Activated T-helper 9 cell treated with anti-CD3 and anti-CD28 coated beads, Interleukin-2, amount 50 U/mL, for 16 hours (primary cell): Measurements from ENCODE around the gene LCN2.
"Not testable (repeated sequence)": the region's sequence is repeated elsewhere in the genome, so short reads cannot be mapped to it uniquely, and the experiment has no call there.

Experiments used
- DNase-seq: peaks from one replicate; pipeline ENCODE4 v3.0.0-alpha.2; 2020; ENCODE audit warnings: low read depth

LCN2 gene

DNA sequence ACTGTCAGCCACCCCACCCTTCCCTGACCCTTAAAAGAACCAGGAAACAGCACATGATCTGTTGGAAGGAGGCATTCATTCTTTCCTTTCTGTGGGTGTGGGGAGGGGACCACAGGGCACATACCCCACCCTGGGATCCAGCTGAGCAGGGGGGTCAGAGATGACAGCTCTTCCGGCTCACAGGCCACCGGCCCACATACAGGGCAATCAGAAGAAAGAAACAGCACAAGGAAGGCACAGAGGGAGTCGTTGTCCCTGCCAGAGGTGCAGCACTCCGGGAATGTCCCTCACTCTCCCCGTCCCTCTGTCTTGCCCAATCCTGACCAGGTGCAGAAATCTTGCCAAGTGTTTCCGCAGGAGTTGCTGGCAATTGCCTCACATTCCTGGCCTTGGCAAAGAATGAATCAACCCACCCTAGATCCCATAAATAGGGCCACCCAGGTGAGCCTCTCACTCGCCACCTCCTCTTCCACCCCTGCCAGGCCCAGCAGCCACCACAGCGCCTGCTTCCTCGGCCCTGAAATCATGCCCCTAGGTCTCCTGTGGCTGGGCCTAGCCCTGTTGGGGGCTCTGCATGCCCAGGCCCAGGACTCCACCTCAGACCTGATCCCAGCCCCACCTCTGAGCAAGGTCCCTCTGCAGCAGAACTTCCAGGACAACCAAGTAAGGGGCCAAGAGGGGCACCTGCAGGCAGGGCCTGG lies at the start of gene LCN2:
Gene LCN2 (plus strand): TSS at position 453 of the 701 bp plus-strand sequence. CDS start 73 bp downstream, at position 526.
- DNase-seq = no peak

DNA sequence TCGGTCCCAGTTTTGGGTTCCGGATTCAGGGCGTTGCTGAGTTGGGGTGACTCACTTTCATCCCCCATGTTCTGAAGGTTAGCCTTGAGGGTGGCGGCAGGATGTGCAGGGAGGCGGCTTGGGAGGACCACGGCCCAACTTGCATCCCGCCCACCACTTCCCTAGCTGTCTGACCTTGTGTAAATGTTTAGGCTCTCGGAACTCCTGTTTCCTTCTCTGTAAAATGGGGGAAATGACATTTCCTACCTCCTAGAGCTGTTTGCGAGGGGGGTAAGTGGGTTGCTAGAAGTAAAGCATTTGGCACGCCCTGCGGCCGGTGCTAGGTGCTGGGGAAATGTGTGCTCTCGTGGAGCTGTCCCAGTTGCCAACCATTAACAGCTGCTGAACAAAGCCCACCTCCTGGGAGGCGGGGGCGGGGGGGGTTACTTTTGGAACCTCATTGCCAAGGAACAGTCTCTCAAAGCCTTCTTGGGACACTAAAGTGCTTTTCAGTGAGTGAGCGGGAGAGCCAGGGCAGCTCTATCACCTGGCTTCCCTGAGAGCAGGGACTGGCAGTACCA lies 49.2 kb upstream of the LCN2 start:
- DNase-seq = no peak

DNA sequence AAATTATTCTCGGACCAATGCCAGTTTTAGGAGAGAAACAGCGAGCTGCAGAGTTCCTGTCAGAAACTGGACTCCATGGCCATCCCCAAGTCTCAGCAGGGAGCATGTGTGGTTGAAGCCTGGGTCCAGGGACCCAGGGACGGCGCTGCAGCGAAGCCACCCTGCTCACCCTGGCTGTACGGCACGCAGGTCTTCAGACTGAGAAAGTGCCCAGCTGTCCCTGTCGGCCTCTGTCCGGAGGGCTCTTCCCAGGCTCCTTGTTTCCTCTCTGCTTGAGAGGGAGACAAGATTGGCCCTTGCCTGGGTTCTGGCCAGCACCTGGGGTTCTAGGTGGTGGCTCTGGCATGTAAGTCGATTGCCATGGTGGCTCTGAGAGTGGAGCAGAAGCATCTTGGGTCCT lies 48.7 kb upstream of the LCN2 start:
- DNase-seq = no peak

DNA sequence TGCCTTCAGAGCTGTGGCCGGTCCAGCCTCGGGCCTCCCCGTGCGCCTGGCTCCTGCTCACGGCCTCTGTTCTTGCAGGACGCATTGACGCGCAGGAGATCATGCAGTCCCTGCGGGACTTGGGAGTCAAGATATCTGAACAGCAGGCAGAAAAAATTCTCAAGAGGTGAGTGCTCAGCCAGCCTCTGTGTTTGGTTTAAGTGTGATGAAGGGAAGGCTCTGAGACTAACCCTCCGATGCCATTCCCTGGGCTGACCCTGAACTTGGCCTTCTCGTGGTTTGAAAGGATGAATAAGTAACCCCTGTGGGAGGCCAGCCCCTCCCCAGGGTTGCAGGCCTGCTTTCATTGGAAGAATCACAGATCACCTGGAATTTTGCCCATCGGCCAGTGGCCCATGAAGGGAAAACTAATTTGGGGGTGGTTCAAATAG lies 48.0 kb upstream of the LCN2 start:
- no peak for DNase-seq

DNA sequence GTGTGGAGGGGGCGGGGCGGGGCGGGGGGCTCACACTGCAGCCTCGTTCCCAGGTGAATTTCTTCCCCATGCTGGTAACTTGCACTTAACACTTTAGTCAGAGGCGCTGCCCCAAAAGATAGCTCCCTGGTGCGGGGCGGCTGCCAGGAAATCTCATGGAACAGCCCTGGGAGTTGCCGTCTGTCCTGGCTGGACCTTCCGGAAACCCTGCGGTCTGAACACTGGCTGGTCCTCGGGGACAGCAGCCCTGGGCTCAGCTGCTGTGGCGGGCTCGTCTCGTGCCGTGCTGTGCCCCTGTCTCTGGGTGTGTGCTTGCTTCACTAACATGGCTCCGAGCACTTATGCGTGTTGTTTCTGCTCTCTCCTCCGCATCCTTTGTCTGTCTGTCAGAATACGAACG lies 47.6 kb upstream of the LCN2 start:
- no peak for DNase-seq

DNA sequence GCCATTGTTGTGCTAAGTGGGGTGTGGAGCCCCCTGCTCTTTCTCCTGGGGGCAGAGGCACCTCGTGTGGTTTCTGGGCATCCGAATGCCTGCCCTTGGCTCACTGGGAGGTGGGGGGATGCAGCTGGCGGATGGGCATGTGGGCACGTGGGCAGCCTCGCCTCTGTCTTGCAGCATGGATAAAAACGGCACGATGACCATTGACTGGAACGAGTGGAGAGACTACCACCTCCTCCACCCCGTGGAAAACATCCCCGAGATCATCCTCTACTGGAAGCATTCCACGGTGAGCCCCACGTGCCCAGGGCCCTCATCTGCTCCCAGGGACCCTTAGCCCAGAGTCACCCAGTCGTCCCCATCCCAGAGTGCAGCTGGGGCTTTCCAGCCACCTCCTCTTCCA lies 47.1 kb upstream of the LCN2 start:
- DNase-seq = no peak

DNA sequence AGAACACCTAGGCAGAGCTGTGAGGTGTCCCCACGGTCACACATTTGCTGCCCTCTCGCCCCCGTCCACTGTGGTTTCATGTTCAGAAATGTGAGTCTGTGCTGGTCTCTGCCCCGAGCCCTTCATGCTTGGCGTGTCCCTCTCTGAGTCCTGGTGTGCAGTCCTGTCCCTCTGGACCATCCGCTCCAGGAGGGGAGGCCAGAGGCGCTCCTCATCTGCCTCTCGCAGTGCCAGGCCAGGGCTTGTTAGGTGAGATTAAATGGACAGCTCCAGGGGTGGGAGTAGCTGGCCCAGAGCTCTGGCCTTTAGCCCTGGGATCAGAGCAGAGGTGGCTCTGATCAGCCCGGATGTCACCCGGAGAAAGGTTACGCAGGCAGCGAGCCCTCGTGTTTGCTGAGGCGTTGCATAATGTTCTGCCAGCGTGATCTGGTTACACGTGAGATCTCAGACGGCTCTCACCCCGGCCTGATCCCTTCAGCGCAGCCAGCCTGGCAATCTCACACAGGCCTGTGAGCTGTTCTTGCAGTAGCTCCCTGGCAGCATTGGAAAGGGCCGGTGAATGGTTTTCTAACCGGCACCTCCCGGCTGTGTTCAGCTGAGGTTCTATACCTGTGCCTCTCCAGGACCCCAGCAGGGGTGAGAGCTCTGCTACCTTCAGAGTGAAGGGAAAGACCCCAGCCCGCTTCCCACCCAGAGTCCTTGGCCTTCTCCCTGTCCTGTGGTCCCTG lies 46.2 kb upstream of the LCN2 start:
- no peak for DNase-seq

DNA sequence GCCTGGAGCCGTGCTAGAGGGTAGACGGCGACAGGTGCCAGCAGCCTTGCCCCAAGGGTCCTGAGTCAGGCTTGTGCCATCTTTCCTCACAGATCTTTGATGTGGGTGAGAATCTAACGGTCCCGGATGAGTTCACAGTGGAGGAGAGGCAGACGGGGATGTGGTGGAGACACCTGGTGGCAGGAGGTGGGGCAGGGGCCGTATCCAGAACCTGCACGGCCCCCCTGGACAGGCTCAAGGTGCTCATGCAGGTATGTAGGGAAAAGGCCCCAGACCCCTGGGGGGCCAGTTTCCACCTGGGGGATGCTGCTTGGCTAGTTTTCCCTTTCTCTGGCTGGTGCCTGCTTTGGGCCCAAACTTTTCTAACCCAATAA lies 45.7 kb upstream of the LCN2 start:
- DNase-seq = no peak

DNA sequence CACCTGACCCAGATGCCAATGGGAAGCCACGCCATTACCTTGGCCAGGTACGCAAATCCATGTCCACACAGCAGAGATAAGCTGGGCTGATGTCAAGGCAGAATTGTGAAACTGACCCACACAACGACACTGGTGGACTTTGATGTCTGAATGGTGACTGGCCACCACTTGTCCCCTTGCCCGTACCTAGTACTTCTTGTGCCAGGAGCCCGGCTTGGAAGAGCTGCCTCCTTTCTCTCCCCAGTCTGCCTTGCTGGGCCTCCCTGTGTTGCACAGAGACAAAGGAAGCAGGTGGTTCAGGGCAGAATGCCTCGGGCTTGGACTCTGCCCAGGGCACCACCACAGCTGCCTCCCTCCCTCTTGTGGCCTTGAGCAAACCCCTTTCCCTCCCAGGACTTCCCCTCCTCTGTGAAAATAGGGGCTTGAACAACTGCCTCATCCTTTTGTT lies 45.1 kb upstream of the LCN2 start:
- DNase-seq = no peak

DNA sequence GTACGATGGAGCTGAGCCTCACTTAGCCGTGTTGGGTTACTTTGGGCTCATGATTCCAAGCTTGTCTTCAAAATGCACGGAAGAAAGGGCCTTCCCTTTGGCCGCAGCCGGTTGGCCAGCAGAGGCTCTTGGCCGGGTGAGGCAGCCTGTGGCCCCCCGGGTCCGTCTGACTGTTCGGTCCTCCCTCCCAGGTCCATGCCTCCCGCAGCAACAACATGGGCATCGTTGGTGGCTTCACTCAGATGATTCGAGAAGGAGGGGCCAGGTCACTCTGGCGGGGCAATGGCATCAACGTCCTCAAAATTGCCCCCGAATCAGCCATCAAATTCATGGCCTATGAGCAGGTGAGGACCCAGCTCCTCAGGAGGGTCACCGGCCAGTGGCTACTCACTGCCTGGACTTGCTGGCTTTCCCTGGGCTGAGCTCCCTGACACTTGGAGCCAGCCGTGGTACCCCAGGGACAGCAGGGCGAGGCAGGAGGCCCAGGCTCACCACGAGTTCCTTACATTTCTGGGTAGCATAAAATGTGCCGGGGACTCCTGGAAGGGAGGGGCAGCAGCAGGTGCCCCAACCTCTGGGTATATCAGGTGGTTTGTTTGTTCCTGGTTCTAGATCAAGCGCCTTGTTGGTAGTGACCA lies 43.6 kb upstream of the LCN2 start:
- DNase-seq = no peak

DNA sequence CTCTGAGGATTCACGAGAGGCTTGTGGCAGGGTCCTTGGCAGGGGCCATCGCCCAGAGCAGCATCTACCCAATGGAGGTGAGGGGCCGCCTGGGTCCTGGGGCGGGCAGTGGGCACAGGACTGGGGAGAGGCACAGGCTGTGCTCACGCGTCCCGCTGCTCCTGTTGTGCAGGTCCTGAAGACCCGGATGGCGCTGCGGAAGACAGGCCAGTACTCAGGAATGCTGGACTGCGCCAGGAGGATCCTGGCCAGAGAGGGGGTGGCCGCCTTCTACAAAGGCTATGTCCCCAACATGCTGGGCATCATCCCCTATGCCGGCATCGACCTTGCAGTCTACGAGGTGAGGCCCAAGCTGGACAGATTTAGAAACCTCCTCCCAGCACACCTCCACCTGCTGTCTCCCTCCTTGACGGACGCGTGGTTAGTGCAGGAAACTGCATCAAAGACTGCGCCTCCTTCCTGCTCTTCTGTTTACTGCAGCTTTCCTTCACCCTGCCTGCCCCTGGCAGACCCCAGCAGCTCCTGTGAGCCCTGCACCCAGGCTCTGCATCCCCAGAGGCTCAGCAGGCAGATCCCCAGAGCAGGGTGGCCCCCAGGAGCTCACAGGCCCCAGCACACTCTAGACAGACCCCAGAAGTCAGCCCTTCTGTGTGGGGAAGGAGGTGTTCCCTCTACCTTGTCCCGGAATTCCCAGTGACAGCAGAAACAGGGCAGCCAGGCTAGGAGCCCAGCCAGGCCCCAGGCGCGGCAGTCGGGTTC lies 42.9 kb upstream of the LCN2 start:
- no peak for DNase-seq

DNA sequence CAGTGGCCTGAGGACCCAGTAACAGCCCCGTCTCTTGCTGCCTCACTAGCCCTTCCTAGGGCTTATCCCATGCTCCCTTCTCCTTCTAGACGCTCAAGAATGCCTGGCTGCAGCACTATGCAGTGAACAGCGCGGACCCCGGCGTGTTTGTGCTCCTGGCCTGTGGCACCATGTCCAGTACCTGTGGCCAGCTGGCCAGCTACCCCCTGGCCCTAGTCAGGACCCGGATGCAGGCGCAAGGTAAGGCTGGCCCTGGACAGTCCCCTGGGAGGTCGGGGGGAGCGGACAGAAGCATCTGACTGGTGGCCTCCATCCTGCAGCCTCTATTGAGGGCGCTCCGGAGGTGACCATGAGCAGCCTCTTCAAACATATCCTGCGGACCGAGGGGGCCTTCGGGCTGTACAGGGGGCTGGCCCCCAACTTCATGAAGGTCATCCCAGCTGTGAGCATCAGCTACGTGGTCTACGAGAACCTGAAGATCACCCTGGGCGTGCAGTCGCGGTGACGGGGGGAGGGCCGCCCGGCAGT lies 42.2 kb upstream of the LCN2 start:
- no peak for DNase-seq

DNA sequence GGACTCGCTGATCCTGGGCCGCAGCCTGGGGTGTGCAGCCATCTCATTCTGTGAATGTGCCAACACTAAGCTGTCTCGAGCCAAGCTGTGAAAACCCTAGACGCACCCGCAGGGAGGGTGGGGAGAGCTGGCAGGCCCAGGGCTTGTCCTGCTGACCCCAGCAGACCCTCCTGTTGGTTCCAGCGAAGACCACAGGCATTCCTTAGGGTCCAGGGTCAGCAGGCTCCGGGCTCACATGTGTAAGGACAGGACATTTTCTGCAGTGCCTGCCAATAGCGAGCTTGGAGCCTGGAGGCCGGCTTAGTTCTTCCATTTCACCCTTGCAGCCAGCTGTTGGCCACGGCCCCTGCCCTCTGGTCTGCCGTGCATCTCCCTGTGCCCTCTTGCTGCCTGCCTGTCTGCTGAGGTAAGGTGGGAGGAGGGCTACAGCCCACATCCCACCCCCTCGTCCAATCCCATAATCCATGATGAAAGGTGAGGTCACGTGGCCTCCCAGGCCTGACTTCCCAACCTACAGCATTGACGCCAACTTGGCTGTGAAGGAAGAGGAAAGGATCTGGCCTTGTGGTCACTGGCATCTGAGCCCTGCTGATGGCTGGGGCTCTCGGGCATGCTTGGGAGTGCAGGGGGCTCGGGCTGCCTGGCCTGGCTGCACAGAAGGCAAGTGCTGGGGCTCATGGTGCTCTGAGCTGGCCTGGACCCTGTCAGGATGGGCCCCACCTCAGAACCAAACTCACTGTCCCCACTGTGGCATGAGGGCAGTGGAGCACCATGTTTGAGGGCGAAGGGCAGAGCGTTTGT lies 41.6 kb upstream of the LCN2 start:
- DNase-seq = no peak

DNA sequence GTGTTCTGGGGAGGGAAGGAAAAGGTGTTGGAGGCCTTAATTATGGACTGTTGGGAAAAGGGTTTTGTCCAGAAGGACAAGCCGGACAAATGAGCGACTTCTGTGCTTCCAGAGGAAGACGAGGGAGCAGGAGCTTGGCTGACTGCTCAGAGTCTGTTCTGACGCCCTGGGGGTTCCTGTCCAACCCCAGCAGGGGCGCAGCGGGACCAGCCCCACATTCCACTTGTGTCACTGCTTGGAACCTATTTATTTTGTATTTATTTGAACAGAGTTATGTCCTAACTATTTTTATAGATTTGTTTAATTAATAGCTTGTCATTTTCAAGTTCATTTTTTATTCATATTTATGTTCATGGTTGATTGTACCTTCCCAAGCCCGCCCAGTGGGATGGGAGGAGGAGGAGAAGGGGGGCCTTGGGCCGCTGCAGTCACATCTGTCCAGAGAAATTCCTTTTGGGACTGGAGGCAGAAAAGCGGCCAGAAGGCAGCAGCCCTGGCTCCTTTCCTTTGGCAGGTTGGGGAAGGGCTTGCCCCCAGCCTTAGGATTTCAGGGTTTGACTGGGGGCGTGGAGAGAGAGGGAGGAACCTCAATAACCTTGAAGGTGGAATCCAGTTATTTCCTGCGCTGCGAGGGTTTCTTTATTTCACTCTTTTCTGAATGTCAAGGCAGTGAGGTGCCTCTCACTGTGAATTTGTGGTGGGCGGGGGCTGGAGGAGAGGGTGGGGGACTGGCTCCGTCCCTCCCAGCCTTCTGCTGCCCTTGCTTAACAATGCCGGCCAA lies 40.8 kb upstream of the LCN2 start:
- no peak for DNase-seq

DNA sequence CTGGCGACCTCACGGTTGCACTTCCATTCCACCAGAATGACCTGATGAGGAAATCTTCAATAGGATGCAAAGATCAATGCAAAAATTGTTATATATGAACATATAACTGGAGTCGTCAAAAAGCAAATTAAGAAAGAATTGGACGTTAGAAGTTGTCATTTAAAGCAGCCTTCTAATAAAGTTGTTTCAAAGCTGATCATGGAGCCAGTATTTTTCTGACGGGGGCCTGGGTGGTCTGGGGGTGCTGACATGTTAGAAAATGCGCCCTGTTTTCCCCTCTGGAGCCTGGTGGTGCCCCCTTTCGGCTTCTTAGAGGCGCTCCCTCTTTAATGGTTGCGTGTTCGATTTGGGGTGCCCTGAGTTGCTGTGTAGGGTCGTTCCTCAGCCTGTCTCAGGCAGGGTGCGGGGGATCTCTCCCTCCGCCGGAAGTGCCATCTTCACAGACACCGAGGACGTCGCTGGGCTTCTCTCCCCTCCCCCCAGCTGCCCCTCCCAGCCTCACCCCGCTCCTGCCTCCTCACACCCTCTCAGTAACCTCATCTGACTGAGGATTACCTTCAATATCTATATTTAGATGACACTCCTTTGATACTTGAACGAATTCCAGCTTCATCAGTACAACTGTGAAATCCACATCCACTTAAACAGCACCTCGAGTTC lies 40.1 kb upstream of the LCN2 start:
- DNase-seq = no peak

DNA sequence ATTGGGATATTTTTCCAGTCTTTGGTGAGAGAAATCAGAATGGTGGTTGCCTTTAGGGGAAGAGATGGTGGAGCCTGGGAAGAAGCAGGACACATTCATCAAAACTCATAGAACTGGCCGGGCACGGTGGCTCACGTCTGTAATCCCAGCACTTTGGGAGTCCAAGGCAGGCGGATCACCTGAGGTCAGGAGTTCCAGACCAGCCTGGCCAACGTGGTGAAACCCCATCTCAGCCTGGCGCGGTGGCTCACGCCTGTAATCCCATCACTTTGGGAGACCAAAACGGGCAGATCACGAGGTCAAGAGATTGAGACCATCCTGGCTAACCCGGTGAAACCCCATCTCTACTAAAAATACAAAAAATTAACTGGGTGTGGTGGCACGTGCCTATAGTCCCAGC lies 37.5 kb upstream of the LCN2 start:
- DNase-seq = not testable (repeated sequence)

DNA sequence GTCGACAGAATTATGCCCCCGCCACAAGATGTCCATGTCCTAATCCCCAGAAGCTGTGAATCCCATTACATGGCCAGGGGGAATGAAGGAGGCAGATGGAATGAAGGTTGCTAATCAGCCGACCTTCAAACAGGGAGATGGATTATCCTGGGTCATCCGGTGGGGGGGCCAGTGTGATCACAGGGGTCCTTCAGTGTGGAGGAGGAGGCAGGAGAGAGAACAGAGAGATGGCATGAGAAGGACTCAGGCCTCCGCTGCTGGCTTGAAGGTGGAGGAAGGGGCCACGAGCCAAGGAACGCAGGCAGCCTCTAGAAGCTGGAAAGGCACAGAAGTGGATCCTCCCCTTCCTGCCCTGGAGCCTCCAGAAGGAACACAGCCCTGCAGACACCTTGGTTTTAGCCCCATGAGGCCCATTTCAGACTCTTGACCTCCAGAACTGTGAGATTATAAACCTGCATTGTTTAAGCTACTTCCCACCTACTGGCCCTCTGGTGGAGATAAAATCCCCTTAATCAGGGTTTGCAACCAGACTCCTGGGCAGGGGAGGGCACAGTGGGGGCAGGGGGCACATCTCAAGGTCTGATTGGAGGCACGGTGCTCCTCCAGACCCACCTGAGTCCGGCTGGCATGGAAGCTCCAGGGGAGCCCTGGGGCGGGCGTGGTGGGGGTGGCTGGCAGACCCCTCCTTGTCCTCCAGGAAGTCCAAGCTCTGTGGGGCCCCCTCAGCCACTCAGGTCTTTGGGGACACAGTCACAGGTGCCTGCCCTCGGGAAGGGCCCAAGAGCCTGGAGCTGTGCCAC lies 35.5 kb upstream of the LCN2 start:
- no peak for DNase-seq

DNA sequence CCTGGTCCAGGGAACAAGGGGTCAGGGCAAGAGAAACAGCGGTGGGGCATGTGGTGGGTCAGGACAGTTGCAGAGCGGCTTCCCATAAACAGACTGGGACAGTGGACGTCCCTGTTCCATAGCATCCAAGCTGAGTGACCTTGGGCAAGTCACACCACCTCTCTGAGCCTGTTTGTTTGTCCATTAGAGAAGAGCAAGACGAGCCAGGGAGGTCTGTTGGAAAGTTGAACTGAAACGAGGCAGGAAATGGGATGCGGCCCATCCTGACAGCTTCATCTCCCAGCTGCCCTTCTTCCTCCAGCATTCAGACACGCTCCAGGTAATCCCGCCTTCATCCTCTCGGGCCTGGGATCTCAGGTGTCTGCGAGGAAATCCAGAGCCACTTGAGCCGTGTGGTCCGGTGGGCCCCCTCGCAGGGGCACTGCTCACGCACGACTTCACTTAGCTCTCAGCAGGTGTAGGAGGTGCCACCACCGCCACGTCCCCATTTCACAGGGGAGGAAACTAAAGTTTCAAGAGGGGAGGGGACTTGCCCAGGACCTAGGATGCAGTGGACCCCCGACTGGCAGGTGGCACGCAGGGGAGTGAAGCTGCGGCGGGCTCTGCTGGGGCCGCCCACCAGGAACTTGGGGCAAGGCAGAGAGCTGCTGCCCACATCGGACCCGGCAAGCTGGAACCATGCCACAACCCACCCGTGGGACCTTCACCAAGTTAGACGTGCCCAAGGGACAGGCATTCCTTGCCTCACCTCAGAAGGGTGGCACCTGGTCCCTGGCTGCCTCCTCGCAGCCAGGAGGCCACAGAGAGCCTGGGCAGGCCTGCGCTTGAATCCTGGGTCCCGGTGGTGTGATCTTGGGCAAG lies 34.7 kb upstream of the LCN2 start:
- no peak for DNase-seq
